Measurements from ENCODE around the gene SP2.
A peak's percentile ranks its signal among the peaks of the same experiment; 100 is the strongest.

Gene SP2

DNA sequence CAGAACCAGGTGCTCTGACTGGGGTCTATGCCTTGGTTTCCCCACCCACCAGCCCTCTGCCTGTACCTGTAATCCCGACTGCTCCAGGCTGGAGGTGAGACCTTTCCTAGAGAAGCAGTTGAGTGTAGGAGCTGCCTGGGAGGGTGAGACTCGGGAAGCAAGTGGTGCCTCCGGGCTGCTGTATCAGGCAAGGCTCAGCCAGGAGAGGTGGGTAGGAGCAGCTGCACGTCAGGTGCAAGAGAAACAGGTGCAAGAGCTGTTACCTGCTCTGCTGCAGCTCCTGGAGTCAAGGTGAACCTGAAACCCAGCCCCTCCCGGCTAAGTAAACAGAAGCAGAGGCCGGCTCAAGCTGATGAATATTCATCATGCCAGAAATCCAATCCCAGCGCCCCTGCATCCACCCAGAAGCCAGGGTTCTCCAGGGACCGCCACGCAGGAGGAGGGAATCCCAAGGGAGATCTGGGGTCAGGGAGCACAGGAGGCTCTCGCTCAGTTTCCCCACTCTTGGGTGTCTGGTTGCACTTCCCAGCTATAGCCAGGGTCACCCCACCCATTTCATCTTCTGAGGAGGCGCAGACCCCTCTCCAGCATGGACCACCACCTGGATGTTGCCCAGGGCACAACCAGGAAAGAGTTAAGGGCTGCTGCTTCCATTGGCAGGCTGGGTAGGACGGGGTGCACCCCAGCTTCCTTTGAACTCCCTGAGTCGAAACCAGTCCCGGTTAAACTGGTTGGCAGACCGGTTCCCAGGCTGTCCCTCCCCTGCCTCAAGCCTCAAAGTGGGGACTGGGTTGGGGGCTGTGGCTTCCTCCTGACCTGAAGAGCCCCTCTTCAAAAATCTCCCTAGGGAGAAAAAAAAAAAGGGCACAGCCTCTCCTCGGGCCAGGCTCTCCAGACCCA, 61.8 kb downstream of the SP2 start, which contains the start of gene PRR15L:
TSS of gene PRR15L (minus strand) at position 293 of the 900 bp plus-strand sequence. CDS start 4,649 bp downstream, outside the sequence.
- DNase-seq (ENCODE audit: low spot score), result no peak
- H3K18ac ChIP-seq (ENCODE audit: low read length), result peak within 1 kb of the TSS; percentile 55
- no peak within 1 kb of the TSS for H3K4me3 ChIP-seq (ENCODE audit: low read length in 2 of 2)
- peak within 1 kb of the TSS; percentile 30 for H2BK12ac ChIP-seq (ENCODE audit: low read length)
- peak within 1 kb of the TSS; percentile 64 for H3K9ac ChIP-seq (ENCODE audit: low read depth, low read length, poor library complexity)
- H3K9me3 ChIP-seq (replicated peaks in 1 of 2; ENCODE audit: control insufficient read depth in 2 of 2, insufficient read depth in 1 of 2, low read depth in 1 of 2, low read length in 2 of 2), result no peaks in the 10 kb centered on the region
- no peak within 1 kb of the TSS for H4K91ac ChIP-seq (ENCODE audit: low read depth, low read length, poor library complexity)
- no peak within 1 kb of the TSS for H3K4ac ChIP-seq (ENCODE audit: low read length)
- no peaks in the 10 kb centered on the region for H3K36me3 ChIP-seq (replicated peaks in 1 of 2; ENCODE audit: control insufficient read depth in 2 of 2, insufficient read depth in 2 of 2, low read length in 2 of 2)
- H2AFZ ChIP-seq (ENCODE audit: low read length), result no peak within 1 kb of the TSS
- no peak within 1 kb of the TSS for H3K4me2 ChIP-seq (ENCODE audit: insufficient read depth, low read length, poor library complexity, severe bottlenecking)
- no peak within 1 kb of the TSS for H2BK120ac ChIP-seq (ENCODE audit: low read depth, low read length)
- H4K8ac ChIP-seq (ENCODE audit: low read depth, low read length), result no peak within 1 kb of the TSS
- H3K79me1 ChIP-seq (ENCODE audit: low read depth, low read length), result no peaks in the 10 kb centered on the region
- H3K27me3 ChIP-seq (ENCODE audit: control insufficient read depth in 3 of 3, insufficient read depth in 3 of 3, low read depth in 1 of 3, low read length in 3 of 3), result peaks cover 0 to 46% (median 3%) of the 10 kb centered on the region in 3 experiments
- H3K23ac ChIP-seq (ENCODE audit: low read depth, low read length, poor library complexity), result peak within 1 kb of the TSS; percentile 13
- WGBS, 2 donors (ENCODE audit: extremely low coverage in 2 of 2, insufficient read length in 2 of 2, insufficient replicate concordance in 1 of 2), result no CpG with 5 or more reads among the region's 16 CpGs
- H2AK5ac ChIP-seq (ENCODE audit: low read depth, low read length), result peak within 1 kb of the TSS; percentile 23
- H2BK5ac ChIP-seq (ENCODE audit: low read length), result no peak within 1 kb of the TSS
- H3K27ac ChIP-seq (replicated peaks; ENCODE audit: low read length), result no peak within 1 kb of the TSS
- peak within 1 kb of the TSS; percentile 28 for H3K14ac ChIP-seq (ENCODE audit: low read length)
- no peak within 1 kb of the TSS for H2BK15ac ChIP-seq (ENCODE audit: low read length)
- peaks cover 8 to 10% of the 10 kb centered on the region in 2 donors for H3K4me1 ChIP-seq (ENCODE audit: control insufficient read depth in 2 of 2, insufficient read depth in 1 of 2, low read depth in 1 of 2, low read length in 2 of 2)

DNA sequence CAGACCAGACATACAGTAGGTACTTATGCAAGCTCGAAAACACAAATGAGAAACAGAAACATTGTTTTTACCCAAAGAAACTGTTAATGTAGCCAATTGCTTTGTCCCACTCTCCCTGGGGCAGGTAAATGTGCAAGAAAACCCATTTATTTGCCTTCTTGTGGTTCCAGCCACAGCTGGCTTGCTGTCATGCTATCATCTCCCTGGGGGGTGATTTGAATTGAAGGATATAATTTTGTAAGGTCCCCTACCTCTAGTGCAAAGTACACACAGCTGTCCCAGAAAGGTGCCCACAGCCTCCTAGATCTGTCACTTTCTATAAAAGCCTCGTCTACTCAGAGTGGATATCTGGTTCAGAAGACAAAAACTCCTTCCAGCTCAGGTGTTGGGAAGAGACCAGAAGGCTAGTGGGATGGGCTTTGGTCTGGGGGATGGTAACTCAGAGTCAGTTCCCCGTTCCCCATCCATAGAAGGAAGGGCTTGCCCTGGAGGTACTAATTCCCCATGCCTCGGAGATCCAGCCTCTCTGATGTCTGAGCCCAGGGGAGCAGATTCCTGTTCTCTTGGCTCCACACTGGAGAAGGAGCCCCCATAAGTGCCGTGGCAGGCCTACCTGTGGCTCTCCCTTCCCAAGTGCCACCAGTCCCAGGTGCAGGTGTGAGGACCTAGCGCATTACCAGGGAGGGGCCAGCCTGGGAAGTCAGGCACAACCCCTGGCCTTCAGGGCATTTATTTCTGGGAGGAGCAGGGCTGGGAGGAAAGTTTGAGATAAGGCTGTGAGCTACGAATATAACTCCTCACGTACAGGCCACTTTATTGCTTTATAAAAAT, 64.0 kb downstream of the SP2 start:
- H3K4me2 ChIP-seq (ENCODE audit: insufficient read depth, low read length, poor library complexity, severe bottlenecking), result no peak overlapping the region
- H3K18ac ChIP-seq (ENCODE audit: low read length), result no peak overlapping the region
- no peak overlapping the region for H3K9ac ChIP-seq (ENCODE audit: low read depth, low read length, poor library complexity)
- H3K14ac ChIP-seq (ENCODE audit: low read length), result no peak overlapping the region
- no peak overlapping the region for H2AFZ ChIP-seq (ENCODE audit: low read length)
- no peak for DNase-seq (ENCODE audit: low spot score)
- H3K4me3 ChIP-seq (ENCODE audit: low read length in 2 of 2), result no peak overlapping the region
- H3K9me3 ChIP-seq (replicated peaks in 1 of 2; ENCODE audit: control insufficient read depth in 2 of 2, insufficient read depth in 1 of 2, low read depth in 1 of 2, low read length in 2 of 2), result no peaks in the 10 kb centered on the region
- H3K36me3 ChIP-seq (replicated peaks in 1 of 2; ENCODE audit: control insufficient read depth in 2 of 2, insufficient read depth in 2 of 2, low read length in 2 of 2), result no peaks in the 10 kb centered on the region
- H3K4me1 ChIP-seq (ENCODE audit: control insufficient read depth in 2 of 2, insufficient read depth in 1 of 2, low read depth in 1 of 2, low read length in 2 of 2), result peaks cover 8 to 10% of the 10 kb centered on the region in 2 donors
- H2BK15ac ChIP-seq (ENCODE audit: low read length), result no peak overlapping the region
- H3K27ac ChIP-seq (replicated peaks; ENCODE audit: low read length), result no peak overlapping the region
- no CpG with 5 or more reads among the region's 8 CpGs for WGBS, 2 donors (ENCODE audit: extremely low coverage in 2 of 2, insufficient read length in 2 of 2, insufficient replicate concordance in 1 of 2)
- no peak overlapping the region for H3K23ac ChIP-seq (ENCODE audit: low read depth, low read length, poor library complexity)
- H4K91ac ChIP-seq (ENCODE audit: low read depth, low read length, poor library complexity), result no peak overlapping the region
- H3K4ac ChIP-seq (ENCODE audit: low read length), result no peak overlapping the region
- H2AK5ac ChIP-seq (ENCODE audit: low read depth, low read length), result no peak overlapping the region
- H2BK5ac ChIP-seq (ENCODE audit: low read length), result no peak overlapping the region
- H3K79me1 ChIP-seq (ENCODE audit: low read depth, low read length), result no peaks in the 10 kb centered on the region
- peaks cover 0 to 46% (median 3%) of the 10 kb centered on the region in 3 experiments for H3K27me3 ChIP-seq (ENCODE audit: control insufficient read depth in 3 of 3, insufficient read depth in 3 of 3, low read depth in 1 of 3, low read length in 3 of 3)
- H4K8ac ChIP-seq (ENCODE audit: low read depth, low read length), result no peak overlapping the region
- H2BK120ac ChIP-seq (ENCODE audit: low read depth, low read length), result no peak overlapping the region
- H2BK12ac ChIP-seq (ENCODE audit: low read length), result no peak overlapping the region

DNA sequence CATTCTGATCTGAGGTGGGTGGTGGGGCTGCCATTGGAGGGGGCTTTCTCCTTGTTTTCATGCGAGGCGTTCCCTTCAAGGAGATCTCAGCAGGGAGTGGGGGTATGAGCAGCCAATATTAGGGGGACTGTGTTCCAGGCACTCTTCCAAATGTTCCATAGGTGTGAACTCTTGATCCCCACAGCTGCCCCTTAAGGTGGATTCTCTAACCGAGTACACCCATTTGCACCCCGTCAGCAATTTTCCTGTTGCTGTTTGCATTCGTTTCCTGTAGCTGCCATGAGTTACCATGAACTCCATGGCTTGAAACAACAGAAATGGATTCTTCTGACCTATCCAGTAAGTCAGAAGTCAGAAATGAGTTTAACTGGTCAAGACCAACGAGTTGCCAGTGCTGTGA, 65.4 kb downstream of the SP2 start:
- no peak overlapping the region for H4K8ac ChIP-seq (ENCODE audit: low read depth, low read length)
- no peak overlapping the region for H4K91ac ChIP-seq (ENCODE audit: low read depth, low read length, poor library complexity)
- H3K14ac ChIP-seq (ENCODE audit: low read length), result no peak overlapping the region
- H3K79me1 ChIP-seq (ENCODE audit: low read depth, low read length), result no peaks in the 10 kb centered on the region
- peaks cover 8 to 10% of the 10 kb centered on the region in 2 donors for H3K4me1 ChIP-seq (ENCODE audit: control insufficient read depth in 2 of 2, insufficient read depth in 1 of 2, low read depth in 1 of 2, low read length in 2 of 2)
- no peaks in the 10 kb centered on the region for H3K36me3 ChIP-seq (replicated peaks in 1 of 2; ENCODE audit: control insufficient read depth in 2 of 2, insufficient read depth in 2 of 2, low read length in 2 of 2)
- H3K9ac ChIP-seq (ENCODE audit: low read depth, low read length, poor library complexity), result no peak overlapping the region
- no peak overlapping the region for H2BK15ac ChIP-seq (ENCODE audit: low read length)
- H2BK120ac ChIP-seq (ENCODE audit: low read depth, low read length), result no peak overlapping the region
- no peak for DNase-seq (ENCODE audit: low spot score)
- H3K27me3 ChIP-seq (ENCODE audit: control insufficient read depth in 3 of 3, insufficient read depth in 3 of 3, low read depth in 1 of 3, low read length in 3 of 3), result peaks cover 0 to 41% (median 3%) of the 10 kb centered on the region in 3 experiments
- no peak overlapping the region for H2BK5ac ChIP-seq (ENCODE audit: low read length)
- no peak overlapping the region for H3K27ac ChIP-seq (replicated peaks; ENCODE audit: low read length)
- H3K4ac ChIP-seq (ENCODE audit: low read length), result no peak overlapping the region
- no peak overlapping the region for H3K23ac ChIP-seq (ENCODE audit: low read depth, low read length, poor library complexity)
- H3K4me2 ChIP-seq (ENCODE audit: insufficient read depth, low read length, poor library complexity, severe bottlenecking), result no peak overlapping the region
- H3K4me3 ChIP-seq (ENCODE audit: low read length in 2 of 2), result no peak overlapping the region
- H3K9me3 ChIP-seq (replicated peaks in 1 of 2; ENCODE audit: control insufficient read depth in 2 of 2, insufficient read depth in 1 of 2, low read depth in 1 of 2, low read length in 2 of 2), result no peaks in the 10 kb centered on the region
- no peak overlapping the region for H2AK5ac ChIP-seq (ENCODE audit: low read depth, low read length)
- no peak overlapping the region for H3K18ac ChIP-seq (ENCODE audit: low read length)
- no CpG with 5 or more reads among the region's 6 CpGs for WGBS, 2 donors (ENCODE audit: extremely low coverage in 2 of 2, insufficient read length in 2 of 2, insufficient replicate concordance in 1 of 2)
- H2AFZ ChIP-seq (ENCODE audit: low read length), result no peak overlapping the region
- no peak overlapping the region for H2BK12ac ChIP-seq (ENCODE audit: low read length)

DNA sequence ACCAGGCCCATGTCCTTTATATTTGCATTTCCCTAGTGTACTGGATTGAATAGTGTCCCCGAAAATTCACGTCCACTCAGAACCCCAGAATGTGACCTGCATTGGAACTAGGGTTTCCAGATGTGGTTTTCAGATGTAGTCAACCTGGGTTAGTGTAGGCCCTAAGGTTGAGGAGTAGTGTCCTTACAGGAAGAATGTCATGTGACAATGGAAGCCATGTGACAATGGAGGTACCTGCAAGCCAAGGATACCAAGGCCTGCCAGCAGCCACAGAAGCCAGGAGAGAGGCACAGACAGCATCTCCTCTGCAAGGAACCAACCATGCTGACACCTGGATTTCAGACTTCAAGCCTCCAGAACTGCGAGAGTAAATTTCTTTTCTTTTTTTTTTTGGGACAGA, 66.9 kb downstream of the SP2 start:
- no peak overlapping the region for H3K23ac ChIP-seq (ENCODE audit: low read depth, low read length, poor library complexity)
- no peak overlapping the region for H3K4me2 ChIP-seq (ENCODE audit: insufficient read depth, low read length, poor library complexity, severe bottlenecking)
- H4K8ac ChIP-seq (ENCODE audit: low read depth, low read length), result no peak overlapping the region
- no peaks in the 10 kb centered on the region for H3K9me3 ChIP-seq (replicated peaks in 1 of 2; ENCODE audit: control insufficient read depth in 2 of 2, insufficient read depth in 1 of 2, low read depth in 1 of 2, low read length in 2 of 2)
- no peak for DNase-seq (ENCODE audit: low spot score)
- H3K9ac ChIP-seq (ENCODE audit: low read depth, low read length, poor library complexity), result no peak overlapping the region
- no peak overlapping the region for H2AK5ac ChIP-seq (ENCODE audit: low read depth, low read length)
- peaks cover 0 to 35% (median 0%) of the 10 kb centered on the region in 3 experiments for H3K27me3 ChIP-seq (ENCODE audit: control insufficient read depth in 3 of 3, insufficient read depth in 3 of 3, low read depth in 1 of 3, low read length in 3 of 3)
- H3K4ac ChIP-seq (ENCODE audit: low read length), result no peak overlapping the region
- peaks cover under 1 to 1% of the 10 kb centered on the region in 2 donors for H3K4me1 ChIP-seq (ENCODE audit: control insufficient read depth in 2 of 2, insufficient read depth in 1 of 2, low read depth in 1 of 2, low read length in 2 of 2)
- WGBS, 2 donors (ENCODE audit: extremely low coverage in 2 of 2, insufficient read length in 2 of 2, insufficient replicate concordance in 1 of 2), result no CpG with 5 or more reads among the region's 3 CpGs
- H2BK5ac ChIP-seq (ENCODE audit: low read length), result no peak overlapping the region
- no peak overlapping the region for H4K91ac ChIP-seq (ENCODE audit: low read depth, low read length, poor library complexity)
- no peaks in the 10 kb centered on the region for H3K79me1 ChIP-seq (ENCODE audit: low read depth, low read length)
- no peak overlapping the region for H2BK15ac ChIP-seq (ENCODE audit: low read length)
- no peak overlapping the region for H3K27ac ChIP-seq (replicated peaks; ENCODE audit: low read length)
- no peak overlapping the region for H2BK120ac ChIP-seq (ENCODE audit: low read depth, low read length)
- no peaks in the 10 kb centered on the region for H3K36me3 ChIP-seq (replicated peaks in 1 of 2; ENCODE audit: control insufficient read depth in 2 of 2, insufficient read depth in 2 of 2, low read length in 2 of 2)
- H3K14ac ChIP-seq (ENCODE audit: low read length), result no peak overlapping the region
- no peak overlapping the region for H3K4me3 ChIP-seq (ENCODE audit: low read length in 2 of 2)
- no peak overlapping the region for H2AFZ ChIP-seq (ENCODE audit: low read length)
- no peak overlapping the region for H2BK12ac ChIP-seq (ENCODE audit: low read length)
- H3K18ac ChIP-seq (ENCODE audit: low read length), result no peak overlapping the region
